T-helper 22 cell (primary cell): Measurements from ENCODE around the gene SKIC2.
"Not testable (repeated sequence)": the region's sequence is repeated elsewhere in the genome, so short reads cannot be mapped to it uniquely, and the experiment has no call there.

Experiments used
- DNase-seq: peaks from one replicate; pipeline ENCODE4 v3.0.0-alpha.2; 2020; ENCODE audit warnings: low read depth

SKIC2 gene

GRCh38 chr6:31958741-31959739 is at the start of gene SKIC2, which contains the start of gene NELFE:
Gene SKIC2 (plus strand): TSS chr6:31959175. CDS start chr6:31959193, 18 bp downstream.
Gene NELFE (minus strand): TSS chr6:31958971. CDS start chr6:31958446, 525 bp downstream.
- DNase-seq: peak; percentile 96

GRCh38 chr6:31909298-31909697 is 49.7 kb upstream of the SKIC2 start:
- not testable (repeated sequence) for DNase-seq

GRCh38 chr6:31911826-31912585 is 47.0 kb upstream of the SKIC2 start:
- no peak for DNase-seq

- no peak for DNase-seq
These were observed 43.6 kb upstream of the SKIC2 start for GRCh38 chr6:31915351-31915750.

GRCh38 chr6:31915756-31916155 is 43.2 kb upstream of the SKIC2 start:
- no peak for DNase-seq

GRCh38 chr6:31918069-31918720 is 40.8 kb upstream of the SKIC2 start:
- DNase-seq: no peak

- no peak for DNase-seq
These were observed 39.2 kb upstream of the SKIC2 start for GRCh38 chr6:31919624-31920303.

GRCh38 chr6:31920811-31921210 is 38.2 kb upstream of the SKIC2 start:
- no peak for DNase-seq

GRCh38 chr6:31922942-31923341 is 36.0 kb upstream of the SKIC2 start:
- DNase-seq: no peak

GRCh38 chr6:31927242-31927862 is 31.6 kb upstream of the SKIC2 start, which contains the start of gene C2:
Gene C2 (plus strand): TSS chr6:31927717. CDS start chr6:31927753, 36 bp downstream.
- no peak for DNase-seq

- DNase-seq: no peak
These were observed 30.9 kb upstream of the SKIC2 start for GRCh38 chr6:31927863-31928671.

- no peak for DNase-seq
These were observed 30.4 kb upstream of the SKIC2 start for GRCh38 chr6:31928672-31928939.

GRCh38 chr6:31930962-31931361 is 28.0 kb upstream of the SKIC2 start:
- DNase-seq: no peak

GRCh38 chr6:31932137-31932536 is 26.8 kb upstream of the SKIC2 start:
- not testable (repeated sequence) for DNase-seq

GRCh38 chr6:31933537-31933936 is 25.4 kb upstream of the SKIC2 start:
- no peak for DNase-seq

GRCh38 chr6:31935021-31935420 is 24.0 kb upstream of the SKIC2 start:
- DNase-seq: no peak

- DNase-seq: no peak
These were observed 23.2 kb upstream of the SKIC2 start for GRCh38 chr6:31935823-31936222.

GRCh38 chr6:31940256-31940664 is 18.7 kb upstream of the SKIC2 start:
- no peak for DNase-seq

- DNase-seq: no peak
These were observed 15.2 kb upstream of the SKIC2 start for GRCh38 chr6:31943742-31944141.

- DNase-seq: no peak
These were observed 13.8 kb upstream of the SKIC2 start for GRCh38 chr6:31945154-31945506.
